ENCODE results near the gene TOM1L2.

DNA sequence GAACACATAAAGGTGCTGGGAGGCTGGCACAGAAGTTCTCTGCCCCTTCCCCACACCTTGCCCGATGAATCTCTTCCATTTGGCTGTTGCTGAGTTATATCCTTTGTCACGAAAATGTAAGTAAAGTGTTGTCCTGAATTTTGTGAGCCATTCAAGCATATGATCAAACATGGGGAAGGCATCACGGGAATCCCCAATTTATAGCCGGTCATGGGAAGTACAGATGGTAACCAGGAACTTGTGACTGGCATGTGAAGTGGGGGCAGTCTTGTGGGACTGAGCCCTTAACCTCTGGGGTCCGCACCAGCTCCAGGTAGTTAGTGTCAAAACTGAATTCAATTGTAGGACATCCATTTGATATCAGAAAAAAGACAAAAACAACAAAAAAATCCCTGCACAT, 13.2 kb downstream of the TOM1L2 start:
- TF ChIP-seq, protein P1, sequence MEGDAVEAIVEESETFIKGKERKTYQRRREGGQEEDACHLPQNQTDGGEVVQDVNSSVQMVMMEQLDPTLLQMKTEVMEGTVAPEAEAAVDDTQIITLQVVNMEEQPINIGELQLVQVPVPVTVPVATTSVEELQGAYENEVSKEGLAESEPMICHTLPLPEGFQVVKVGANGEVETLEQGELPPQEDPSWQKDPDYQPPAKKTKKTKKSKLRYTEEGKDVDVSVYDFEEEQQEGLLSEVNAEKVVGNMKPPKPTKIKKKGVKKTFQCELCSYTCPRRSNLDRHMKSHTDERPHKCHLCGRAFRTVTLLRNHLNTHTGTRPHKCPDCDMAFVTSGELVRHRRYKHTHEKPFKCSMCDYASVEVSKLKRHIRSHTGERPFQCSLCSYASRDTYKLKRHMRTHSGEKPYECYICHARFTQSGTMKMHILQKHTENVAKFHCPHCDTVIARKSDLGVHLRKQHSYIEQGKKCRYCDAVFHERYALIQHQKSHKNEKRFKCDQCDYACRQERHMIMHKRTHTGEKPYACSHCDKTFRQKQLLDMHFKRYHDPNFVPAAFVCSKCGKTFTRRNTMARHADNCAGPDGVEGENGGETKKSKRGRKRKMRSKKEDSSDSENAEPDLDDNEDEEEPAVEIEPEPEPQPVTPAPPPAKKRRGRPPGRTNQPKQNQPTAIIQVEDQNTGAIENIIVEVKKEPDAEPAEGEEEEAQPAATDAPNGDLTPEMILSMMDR (IDR thresholded peaks at IDR 0.05): no peak
- TF ChIP-seq POLR2A (IDR thresholded peaks at IDR 0.05) (no peak), POLR2AphosphoS5 (IDR thresholded peaks at IDR 0.05) (no peak)

Measured in breast epithelium (tissue), 3 donors.